Pancreas (tissue), 10 donors: ENCODE results near the gene SLC26A3. TPM values are rescaled to one million over a fixed set of nuclear protein-coding genes. Genes with fewer than 3 reads are reported as not detected.

Experiments used
- ATAC-seq, 4 donors: fragments of 200-7000 bp; cut with Tn5 transposase; one replicate each; pipeline versions ENCODE4 v1.8.0 to v1.9.1; 2020; ENCODE audit warnings: mild to moderate bottlenecking in 4 of 4, moderate library complexity in 4 of 4
- DNase-seq, 6 donors: peaks; one replicate each; pipeline ENCODE4 v3.0.0-alpha.2; 2020
- FAIRE-seq: peaks from 2 replicates; lab custom pipeline; 2012; peaks lifted over from hg19 to GRCh38; lab: Jason Lieb, UNC
- H3K27ac ChIP-seq, 4 donors: fragments of 200-600 bp; sonication (generic); 1 replicate in 3 of 4; 2 replicates in 1 of 4; pipeline versions ENCODE4 v1.5.0 to v1.8.0; 2020
- H3K27me3 ChIP-seq, 4 donors: fragments of 200-600 bp; one replicate each; pipeline ENCODE4 v1.8.0; 2021
- H3K36me3 ChIP-seq, 3 donors: fragments of 200-600 bp; sonication (generic) in 1 of 3; one replicate each; pipeline versions ENCODE4 v1.5.0 to v1.8.0; 2020 to 2021
- H3K4me1 ChIP-seq, 3 donors: fragments of 200-600 bp; one replicate each; pipeline ENCODE4 v1.8.0; 2021
- H3K4me3 ChIP-seq, 4 donors: fragments of 200-600 bp; sonication (generic) in 2 of 4; one replicate each; pipeline versions ENCODE4 v1.5.0 to v1.8.0; 2020 to 2021
- H3K9me3 ChIP-seq, 4 donors: fragments of 200-600 bp; one replicate each; pipeline ENCODE4 v1.8.0; 2021
- CTCF ChIP-seq, 4 donors: fragments of 200-600 bp; sonication (generic) in 3 of 4; IDR thresholded peaks; one replicate each; pipeline versions ENCODE4 v1.5.0 to v1.8.0; 2021; ENCODE audit warnings: antibody characterized with exemption in 4 of 4
- WGBS, 2 donors: extraction: QIAGEN DNeasy Blood & Tissue Kit; methylation state at CpG; one replicate each; pipeline ENCODE4 v1.1.7; 2013; 5-methylcytosine and 5-hydroxymethylcytosine counted together
- intact Hi-C, 3 donors: fragments of 100-400 bp; cut with DNase I; formaldehyde crosslinking; loops; one replicate each; pipeline versions ENCODE4 v1.11.1 to v1.14.2; 2022
- polyA plus RNA-seq, 2 donors: library from polyadenylated mRNA; stranded (reverse); fragments of 200-250 nt; gene quantifications; one replicate each; pipeline ENCODE4 v1.2.3, GENCODE V29; 2013
- total RNA-seq, 6 donors: library from RNA; stranded (reverse); fragmentation: NEBNext Ultra II Directional in 4 of 6; extraction: Animal tissue kit (Norgen Biotek cat#: 25700) in 4 of 6; gene quantifications; one replicate each; pipeline versions ENCODE4 v1.2.1 to v1.2.4, GENCODE V29; 2021 to 2023
- donor health status: healthy with polysubstance abuse.
- donor health status: DM: no; HTN: no; CAD: no; lungs with moderate emphysema.
- donor health status: DM: no; HTN: no; CAD: no.
- donor health status: control.
- donor health status: control.
- donor health status: Bipolar disorder and iron deficiency.
- donor health status: DM: yes; HTN: yes; CAD: no.
- donor health status: DM: no; HTN: no; CAD: no.
- donor health status: DM: no; HTN: no; CAD: no.
- donor health status: DM: yes; HTN: yes; CAD: no.

Gene SLC26A3
- total and polyA plus RNA-seq, 8 donors: 0.23 to 1.1 (median 0.34) TPM; not detected in 5

- intact Hi-C loops: no loop called here
Observed at GRCh38 chr7:107746006-107746405, 57.0 kb downstream of the SLC26A3 start.

GRCh38 chr7:107744345-107744750 lies 58.7 kb downstream of the SLC26A3 start:
- Histone ChIP-seq H3K4me1 (peaks cover 11 to 18% (median 11%) of the 10 kb centered on the region in 3 donors), H3K4me3 (peak overlapping the region; percentile 80 to 92 (median 85)), H3K36me3 (no peaks in the 10 kb centered on the region), H3K9me3 (no peaks in the 10 kb centered on the region), H3K27me3 (no peaks in the 10 kb centered on the region), H3K27ac (peak overlapping the region; percentile 80 to 96 (median 95))
- ATAC-seq: peak; percentile 33 to 63 (median 50)
- 0% methylated on average over 22 of the region's 22 CpGs for WGBS, 2 donors
- no peak for TF ChIP-seq CTCF (IDR thresholded peaks at IDR 0.05)
- intact Hi-C loops: loop anchor here in 1 of 3 donors (5.0 kb wide), 1 partner anchor 128 kb away; no protein-coding TSS in a partner anchor
- no peak for DNase-seq
- no peak for FAIRE-seq

More at GRCh38 chr7:107746006-107746405, 57.0 kb downstream of the SLC26A3 start:
- H3K4me3 ChIP-seq: no peak overlapping the region
- no peak for DNase-seq
- H3K9me3 ChIP-seq: no peaks in the 10 kb centered on the region
- H3K27ac ChIP-seq: no peak overlapping the region
- peaks cover 11 to 18% (median 11%) of the 10 kb centered on the region in 3 donors for H3K4me1 ChIP-seq
- 39 to 53% methylated on average over 3 of the region's 3 CpGs for WGBS, 2 donors
- no peaks in the 10 kb centered on the region for H3K27me3 ChIP-seq
- no peak for TF ChIP-seq CTCF (IDR thresholded peaks at IDR 0.05)
- no peak for FAIRE-seq
- ATAC-seq: no peak
- H3K36me3 ChIP-seq: peaks cover 0 to 14% (median 0%) of the 10 kb centered on the region in 3 donors

- Histone ChIP-seq H3K4me3 (peak within 1 kb of the TSS; percentile 80 to 92 (median 85)), H3K36me3 (no peaks in the 10 kb centered on the region), H3K4me1 (peaks cover 11 to 18% (median 11%) of the 10 kb centered on the region in 3 donors), H3K9me3 (no peaks in the 10 kb centered on the region), H3K27me3 (no peaks in the 10 kb centered on the region), H3K27ac (peak within 1 kb of the TSS; percentile 80 to 96 (median 95))
- ATAC-seq (peak; percentile 95 to 98 (median 96)), FAIRE-seq (no peak), DNase-seq (peak; percentile 95 to 97 (median 97))
- intact Hi-C loops: loop anchor here in 1 of 3 donors (5.0 kb wide), 1 partner anchor 129 kb away; no protein-coding TSS in a partner anchor
- TF ChIP-seq CTCF (IDR thresholded peaks at IDR 0.05): peak; percentile 40 to 65 (median 60)
- 0% methylated on average over 39 to 56 of the region's 56 CpGs for WGBS, 2 donors
Observed at GRCh38 chr7:107743567-107744344, 59.3 kb downstream of the SLC26A3 start, which contains the start of gene CBLL1. CBLL1 (plus strand) TSS chr7:107744142; CDS start chr7:107744164, 22 bp downstream.

- FAIRE-seq: no peak
- ATAC-seq: peak; percentile 33 to 51 (median 49)
- no peaks in the 10 kb centered on the region for H3K9me3 ChIP-seq
- peak overlapping the region; percentile 80 to 96 (median 95) for H3K27ac ChIP-seq
- peak in 4 of 6 donors; percentile 54 to 78 (median 68) for DNase-seq
- H3K4me1 ChIP-seq: peaks cover 11 to 18% (median 11%) of the 10 kb centered on the region in 3 donors
- intact Hi-C loops: loop anchor here in 1 of 3 donors (5.0 kb wide), 1 partner anchor 129 kb away; no protein-coding TSS in a partner anchor
- WGBS, 2 donors: 10 to 13% methylated on average over 29 of the region's 29 CpGs
- peak overlapping the region; percentile 80 to 92 (median 85) for H3K4me3 ChIP-seq
- H3K27me3 ChIP-seq: no peaks in the 10 kb centered on the region
- H3K36me3 ChIP-seq: no peaks in the 10 kb centered on the region
- TF ChIP-seq CTCF (IDR thresholded peaks at IDR 0.05): no peak
Observed at GRCh38 chr7:107742678-107743566, 60.1 kb downstream of the SLC26A3 start.
